Choroid plexus epithelial cell (primary cell): Measurements from ENCODE around the gene SEMA4G.

Experiments used
- DNase-seq: peaks from one replicate; pipeline ENCODE4 v3.0.0-alpha.2; 2010; ENCODE audit warnings: low read depth
- H3K4me3 ChIP-seq: 2 replicates; pipeline ENCODE4 v1.5.1; 2011; ENCODE audit warnings: low read depth, mild to moderate bottlenecking, control low read depth, low read length, moderate library complexity
- TF ChIP-seq, protein P1 (sequence below): conservative IDR thresholded peaks from 2 replicates; pipeline ENCODE4 v1.5.1; 2011; ENCODE audit warnings: low read depth, mild to moderate bottlenecking, control low read depth, inconsistent platforms, low read length, moderate library complexity

The SEMA4G gene, protein sequence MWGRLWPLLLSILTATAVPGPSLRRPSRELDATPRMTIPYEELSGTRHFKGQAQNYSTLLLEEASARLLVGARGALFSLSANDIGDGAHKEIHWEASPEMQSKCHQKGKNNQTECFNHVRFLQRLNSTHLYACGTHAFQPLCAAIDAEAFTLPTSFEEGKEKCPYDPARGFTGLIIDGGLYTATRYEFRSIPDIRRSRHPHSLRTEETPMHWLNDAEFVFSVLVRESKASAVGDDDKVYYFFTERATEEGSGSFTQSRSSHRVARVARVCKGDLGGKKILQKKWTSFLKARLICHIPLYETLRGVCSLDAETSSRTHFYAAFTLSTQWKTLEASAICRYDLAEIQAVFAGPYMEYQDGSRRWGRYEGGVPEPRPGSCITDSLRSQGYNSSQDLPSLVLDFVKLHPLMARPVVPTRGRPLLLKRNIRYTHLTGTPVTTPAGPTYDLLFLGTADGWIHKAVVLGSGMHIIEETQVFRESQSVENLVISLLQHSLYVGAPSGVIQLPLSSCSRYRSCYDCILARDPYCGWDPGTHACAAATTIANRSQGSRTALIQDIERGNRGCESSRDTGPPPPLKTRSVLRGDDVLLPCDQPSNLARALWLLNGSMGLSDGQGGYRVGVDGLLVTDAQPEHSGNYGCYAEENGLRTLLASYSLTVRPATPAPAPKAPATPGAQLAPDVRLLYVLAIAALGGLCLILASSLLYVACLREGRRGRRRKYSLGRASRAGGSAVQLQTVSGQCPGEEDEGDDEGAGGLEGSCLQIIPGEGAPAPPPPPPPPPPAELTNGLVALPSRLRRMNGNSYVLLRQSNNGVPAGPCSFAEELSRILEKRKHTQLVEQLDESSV

DNA sequence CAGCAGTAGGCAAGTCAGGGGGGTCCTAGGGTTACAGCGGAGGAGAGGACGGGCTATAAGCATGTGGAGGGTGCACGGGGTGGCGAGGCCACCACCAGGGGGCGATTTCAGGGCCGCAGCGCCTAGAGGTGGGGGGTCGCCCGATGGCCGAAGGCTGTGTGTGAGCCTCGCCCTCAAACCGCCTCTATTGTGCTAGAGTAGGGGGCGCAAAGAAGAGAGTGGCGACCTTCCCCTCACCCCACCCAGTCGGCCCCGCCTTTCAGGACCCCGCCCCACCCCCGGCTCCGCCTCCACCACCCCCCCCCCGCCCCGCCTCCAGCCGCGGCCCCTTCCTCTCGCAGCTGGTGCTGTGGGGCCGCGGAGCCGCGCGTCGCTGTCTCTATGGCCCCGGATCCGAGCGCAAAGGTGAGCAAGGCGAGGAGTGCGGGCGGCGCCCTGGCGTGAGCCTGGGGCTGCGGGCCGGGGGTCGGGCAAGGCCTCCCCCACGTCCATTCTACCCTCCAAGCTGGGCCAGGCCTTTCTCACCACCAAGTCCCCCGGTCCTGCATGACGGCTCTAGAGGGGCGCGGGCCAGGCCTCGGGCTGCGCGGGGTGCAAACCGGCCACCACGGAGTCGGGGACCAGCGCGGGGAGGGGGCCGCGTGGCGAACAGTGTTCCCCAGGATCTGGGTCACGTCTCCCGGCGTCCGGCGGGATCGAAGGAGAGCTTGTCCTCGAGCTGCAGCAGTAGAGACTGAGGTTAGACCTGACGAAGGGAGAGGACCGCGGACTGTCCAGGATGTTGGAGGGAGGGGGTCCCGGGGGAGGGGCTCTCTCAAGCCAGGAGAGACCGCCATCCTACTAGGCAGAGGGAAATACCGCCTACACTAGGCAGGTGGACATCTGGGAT lies at the start of gene SEMA4G:
SEMA4G (plus strand) TSS at position 318 of the 889 bp plus-strand sequence. CDS start 3,409 bp downstream, outside the sequence.
- peak; percentile 28 for DNase-seq
- H3K4me3 ChIP-seq, result peak within 1 kb of the TSS; percentile 67
- TF ChIP-seq, protein P1, sequence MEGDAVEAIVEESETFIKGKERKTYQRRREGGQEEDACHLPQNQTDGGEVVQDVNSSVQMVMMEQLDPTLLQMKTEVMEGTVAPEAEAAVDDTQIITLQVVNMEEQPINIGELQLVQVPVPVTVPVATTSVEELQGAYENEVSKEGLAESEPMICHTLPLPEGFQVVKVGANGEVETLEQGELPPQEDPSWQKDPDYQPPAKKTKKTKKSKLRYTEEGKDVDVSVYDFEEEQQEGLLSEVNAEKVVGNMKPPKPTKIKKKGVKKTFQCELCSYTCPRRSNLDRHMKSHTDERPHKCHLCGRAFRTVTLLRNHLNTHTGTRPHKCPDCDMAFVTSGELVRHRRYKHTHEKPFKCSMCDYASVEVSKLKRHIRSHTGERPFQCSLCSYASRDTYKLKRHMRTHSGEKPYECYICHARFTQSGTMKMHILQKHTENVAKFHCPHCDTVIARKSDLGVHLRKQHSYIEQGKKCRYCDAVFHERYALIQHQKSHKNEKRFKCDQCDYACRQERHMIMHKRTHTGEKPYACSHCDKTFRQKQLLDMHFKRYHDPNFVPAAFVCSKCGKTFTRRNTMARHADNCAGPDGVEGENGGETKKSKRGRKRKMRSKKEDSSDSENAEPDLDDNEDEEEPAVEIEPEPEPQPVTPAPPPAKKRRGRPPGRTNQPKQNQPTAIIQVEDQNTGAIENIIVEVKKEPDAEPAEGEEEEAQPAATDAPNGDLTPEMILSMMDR, result peak; percentile 80

DNA sequence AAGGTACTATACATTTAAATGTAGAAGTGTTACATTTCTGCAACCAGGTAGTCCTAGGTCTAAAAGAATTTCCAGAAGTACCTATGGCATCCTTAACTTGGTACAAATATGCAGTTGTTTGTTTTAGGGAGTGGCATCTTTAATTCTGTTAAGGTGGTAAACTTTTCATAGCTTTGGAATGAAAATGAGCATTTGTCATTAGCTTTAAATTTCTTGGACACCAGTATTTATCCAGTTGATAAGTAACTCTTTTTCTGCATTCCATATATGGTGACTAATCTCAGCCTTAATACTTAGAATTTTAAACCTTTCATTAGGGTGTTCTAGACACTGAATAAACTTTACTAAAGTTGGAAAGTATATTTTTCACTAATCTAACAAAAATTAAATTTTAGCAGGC lies 45.7 kb upstream of the SEMA4G start:
- TF ChIP-seq, protein P1, result no peak
- no peak overlapping the region for H3K4me3 ChIP-seq
- no peak for DNase-seq

DNA sequence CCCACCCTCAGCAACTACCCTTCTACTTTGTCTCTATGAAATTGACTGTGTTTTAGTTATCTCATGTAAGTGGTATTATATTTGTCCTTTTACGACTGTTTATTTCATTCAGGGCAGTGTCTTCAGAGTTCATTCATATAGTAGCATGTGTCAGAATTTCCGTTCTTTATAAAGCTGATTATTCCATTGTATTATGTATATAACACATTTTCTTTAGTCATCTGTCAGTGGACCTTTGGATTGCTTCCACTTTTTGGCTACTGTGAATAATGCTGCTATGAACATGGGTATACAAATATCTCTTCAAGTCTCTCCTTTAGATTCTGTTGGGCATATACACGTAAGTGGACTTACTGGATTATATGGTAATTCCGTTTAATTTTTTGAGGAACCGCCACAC lies 42.0 kb upstream of the SEMA4G start:
- TF ChIP-seq, protein P1, result no peak
- no peak for DNase-seq
- H3K4me3 ChIP-seq, result no peak overlapping the region

DNA sequence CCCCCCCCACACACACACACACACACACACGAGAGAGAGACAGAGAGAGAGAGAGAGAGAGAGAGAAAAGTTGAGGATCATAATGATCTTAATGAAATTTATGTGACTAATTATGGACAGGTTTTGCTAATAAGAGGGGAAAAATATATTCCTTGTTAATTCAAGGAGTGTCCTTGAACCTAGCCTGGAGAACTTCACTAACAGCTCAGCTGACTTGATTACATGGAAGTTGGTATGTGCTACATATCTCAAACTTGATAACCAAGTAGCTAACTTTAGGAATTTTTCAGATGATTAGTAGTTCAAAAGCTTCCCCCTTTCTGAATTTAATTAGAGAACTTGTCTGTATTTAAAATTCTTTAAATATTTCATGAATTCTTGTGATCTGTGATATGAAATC lies 41.3 kb upstream of the SEMA4G start:
- no peak for DNase-seq
- no peak overlapping the region for H3K4me3 ChIP-seq
- TF ChIP-seq, protein P1, result no peak

DNA sequence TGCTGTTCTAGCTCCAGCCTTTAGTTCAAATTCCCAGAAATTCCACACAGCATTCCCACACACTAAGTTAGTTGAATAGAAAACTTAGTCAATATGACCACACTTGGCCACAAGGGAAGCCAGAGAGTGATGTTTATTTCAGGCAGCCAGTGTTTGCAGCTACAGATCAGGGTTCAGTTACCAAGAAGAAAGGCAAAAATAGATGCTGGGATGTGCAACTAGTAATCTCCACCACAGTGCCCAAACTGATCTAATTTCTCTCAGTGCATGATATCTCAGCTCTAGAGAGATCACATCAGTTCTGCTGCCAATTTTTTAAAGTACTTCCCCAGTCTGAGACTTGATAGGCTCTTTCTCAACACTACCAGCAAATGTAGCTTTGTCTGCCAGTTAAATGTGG lies 38.9 kb upstream of the SEMA4G start:
- H3K4me3 ChIP-seq, result no peak overlapping the region
- peak; percentile 20 for DNase-seq
- TF ChIP-seq, protein P1, result peak; percentile 33

DNA sequence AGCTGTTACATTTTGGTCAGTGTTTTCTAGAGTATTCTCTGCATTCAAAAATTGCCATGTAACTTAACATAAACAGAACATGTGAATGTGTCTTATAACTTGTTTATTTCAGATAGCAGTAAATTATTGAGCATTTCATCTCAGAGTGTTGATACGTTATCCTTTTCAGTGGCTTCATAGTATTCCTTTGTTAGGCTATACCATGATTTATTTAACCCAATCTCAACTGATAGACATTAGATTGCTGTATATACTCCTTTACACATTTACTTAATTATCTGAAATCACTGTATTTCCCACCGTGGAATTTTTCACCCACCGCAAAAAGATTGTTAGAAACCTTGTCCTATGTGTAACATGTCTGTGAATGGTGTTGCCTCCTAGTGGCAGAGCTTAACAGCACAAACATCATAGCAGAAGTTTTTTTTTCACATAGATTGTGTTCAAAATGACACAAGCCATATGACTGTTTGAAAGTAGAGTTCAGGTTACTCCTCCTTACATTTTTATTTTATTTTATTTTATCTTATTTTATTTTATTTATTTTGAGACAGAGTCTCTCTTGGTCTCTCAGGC lies 35.1 kb upstream of the SEMA4G start:
- no peak overlapping the region for H3K4me3 ChIP-seq
- TF ChIP-seq, protein P1, result peak; percentile 67
- DNase-seq, result peak; percentile 50
